ENCODE measurements around the gene TBC1D5. TPM values are rescaled to one million over a fixed set of nuclear protein-coding genes. Genes with fewer than 3 reads are reported as not detected.

Gene TBC1D5
- total RNA-seq, 1 experiment from 2014 or later: 26.1 TPM

DNA sequence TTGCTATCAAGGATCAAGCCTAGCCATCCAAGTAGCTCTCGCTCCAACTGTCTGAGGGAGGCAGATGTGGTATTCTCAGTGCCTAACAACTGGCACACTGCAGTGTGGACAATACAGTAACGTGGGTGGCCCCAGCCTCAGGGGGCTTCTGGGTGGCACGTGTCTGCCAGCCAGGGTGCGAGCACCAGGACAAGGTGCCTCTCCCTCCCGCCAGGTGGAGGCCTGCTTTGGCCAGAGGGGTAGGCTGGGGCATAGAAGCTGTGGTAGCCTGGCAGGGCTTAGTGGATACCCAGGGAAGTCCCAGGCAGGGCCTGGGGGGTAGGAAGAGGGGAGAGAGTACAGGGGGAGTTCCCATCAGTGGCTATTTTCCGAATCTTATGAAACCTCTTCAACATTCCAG is 623.7 kb downstream of the TBC1D5 start:
- no peaks in the 10 kb centered on the region; the same call in 1 of the 2 replicates for H3K4me1 Mint-ChIP-seq
- TF ChIP-seq ETV6 (CRISPR knock-in tag; IDR thresholded peaks at IDR 0.05) (no peak), HMGA2 (CRISPR knock-in tag; IDR thresholded peaks at IDR 0.05) (no peak), PRRX2 (CRISPR knock-in tag; IDR thresholded peaks at IDR 0.05) (no peak), ZNF396 (CRISPR knock-in tag; IDR thresholded peaks at IDR 0.05; ENCODE audit: borderline replicate concordance) (no peak), NR3C1 (CRISPR knock-in tag; conservative IDR thresholded peaks at IDR 0.05; ENCODE audit: low read depth) (no peak), ELF4 (CRISPR knock-in tag; IDR thresholded peaks at IDR 0.05; ENCODE audit: low read depth) (no peak), ZNF423 (CRISPR knock-in tag; IDR thresholded peaks at IDR 0.05) (no peak)
- TF ChIP-seq, protein P1, sequence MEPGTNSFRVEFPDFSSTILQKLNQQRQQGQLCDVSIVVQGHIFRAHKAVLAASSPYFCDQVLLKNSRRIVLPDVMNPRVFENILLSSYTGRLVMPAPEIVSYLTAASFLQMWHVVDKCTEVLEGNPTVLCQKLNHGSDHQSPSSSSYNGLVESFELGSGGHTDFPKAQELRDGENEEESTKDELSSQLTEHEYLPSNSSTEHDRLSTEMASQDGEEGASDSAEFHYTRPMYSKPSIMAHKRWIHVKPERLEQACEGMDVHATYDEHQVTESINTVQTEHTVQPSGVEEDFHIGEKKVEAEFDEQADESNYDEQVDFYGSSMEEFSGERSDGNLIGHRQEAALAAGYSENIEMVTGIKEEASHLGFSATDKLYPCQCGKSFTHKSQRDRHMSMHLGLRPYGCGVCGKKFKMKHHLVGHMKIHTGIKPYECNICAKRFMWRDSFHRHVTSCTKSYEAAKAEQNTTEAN (CRISPR knock-in tag; IDR thresholded peaks at IDR 0.05): no peak
- TF ChIP-seq, protein P2, sequence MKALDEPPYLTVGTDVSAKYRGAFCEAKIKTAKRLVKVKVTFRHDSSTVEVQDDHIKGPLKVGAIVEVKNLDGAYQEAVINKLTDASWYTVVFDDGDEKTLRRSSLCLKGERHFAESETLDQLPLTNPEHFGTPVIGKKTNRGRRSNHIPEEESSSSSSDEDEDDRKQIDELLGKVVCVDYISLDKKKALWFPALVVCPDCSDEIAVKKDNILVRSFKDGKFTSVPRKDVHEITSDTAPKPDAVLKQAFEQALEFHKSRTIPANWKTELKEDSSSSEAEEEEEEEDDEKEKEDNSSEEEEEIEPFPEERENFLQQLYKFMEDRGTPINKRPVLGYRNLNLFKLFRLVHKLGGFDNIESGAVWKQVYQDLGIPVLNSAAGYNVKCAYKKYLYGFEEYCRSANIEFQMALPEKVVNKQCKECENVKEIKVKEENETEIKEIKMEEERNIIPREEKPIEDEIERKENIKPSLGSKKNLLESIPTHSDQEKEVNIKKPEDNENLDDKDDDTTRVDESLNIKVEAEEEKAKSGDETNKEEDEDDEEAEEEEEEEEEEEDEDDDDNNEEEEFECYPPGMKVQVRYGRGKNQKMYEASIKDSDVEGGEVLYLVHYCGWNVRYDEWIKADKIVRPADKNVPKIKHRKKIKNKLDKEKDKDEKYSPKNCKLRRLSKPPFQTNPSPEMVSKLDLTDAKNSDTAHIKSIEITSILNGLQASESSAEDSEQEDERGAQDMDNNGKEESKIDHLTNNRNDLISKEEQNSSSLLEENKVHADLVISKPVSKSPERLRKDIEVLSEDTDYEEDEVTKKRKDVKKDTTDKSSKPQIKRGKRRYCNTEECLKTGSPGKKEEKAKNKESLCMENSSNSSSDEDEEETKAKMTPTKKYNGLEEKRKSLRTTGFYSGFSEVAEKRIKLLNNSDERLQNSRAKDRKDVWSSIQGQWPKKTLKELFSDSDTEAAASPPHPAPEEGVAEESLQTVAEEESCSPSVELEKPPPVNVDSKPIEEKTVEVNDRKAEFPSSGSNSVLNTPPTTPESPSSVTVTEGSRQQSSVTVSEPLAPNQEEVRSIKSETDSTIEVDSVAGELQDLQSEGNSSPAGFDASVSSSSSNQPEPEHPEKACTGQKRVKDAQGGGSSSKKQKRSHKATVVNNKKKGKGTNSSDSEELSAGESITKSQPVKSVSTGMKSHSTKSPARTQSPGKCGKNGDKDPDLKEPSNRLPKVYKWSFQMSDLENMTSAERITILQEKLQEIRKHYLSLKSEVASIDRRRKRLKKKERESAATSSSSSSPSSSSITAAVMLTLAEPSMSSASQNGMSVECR (CRISPR knock-in tag; IDR thresholded peaks at IDR 0.05; ENCODE audit: borderline replicate concordance): no peak
- TF ChIP-seq, protein P3, sequence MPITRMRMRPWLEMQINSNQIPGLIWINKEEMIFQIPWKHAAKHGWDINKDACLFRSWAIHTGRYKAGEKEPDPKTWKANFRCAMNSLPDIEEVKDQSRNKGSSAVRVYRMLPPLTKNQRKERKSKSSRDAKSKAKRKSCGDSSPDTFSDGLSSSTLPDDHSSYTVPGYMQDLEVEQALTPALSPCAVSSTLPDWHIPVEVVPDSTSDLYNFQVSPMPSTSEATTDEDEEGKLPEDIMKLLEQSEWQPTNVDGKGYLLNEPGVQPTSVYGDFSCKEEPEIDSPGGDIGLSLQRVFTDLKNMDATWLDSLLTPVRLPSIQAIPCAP (CRISPR knock-in tag; IDR thresholded peaks at IDR 0.05): no peak
- no peak overlapping the region for H3K27ac Mint-ChIP-seq
- no peak for ATAC-seq
- no peak overlapping the region for H3K4me3 Mint-ChIP-seq
- H3K36me3 Mint-ChIP-seq: 0 out of 2 replicates have a peak, but pooled peaks cover 3% of the 10 kb centered on the region
- POLR2A ChIA-PET: no interaction called here
- no peak for DNase-seq (ENCODE audit: low spot score)
- peaks cover 13% of the 10 kb centered on the region for H3K9me3 Mint-ChIP-seq
- no peaks in the 10 kb centered on the region; the same call in 1 of the 2 replicates for H3K27me3 Mint-ChIP-seq (ENCODE audit: low read depth)
- CTCF ChIA-PET: no interaction called here

DNA sequence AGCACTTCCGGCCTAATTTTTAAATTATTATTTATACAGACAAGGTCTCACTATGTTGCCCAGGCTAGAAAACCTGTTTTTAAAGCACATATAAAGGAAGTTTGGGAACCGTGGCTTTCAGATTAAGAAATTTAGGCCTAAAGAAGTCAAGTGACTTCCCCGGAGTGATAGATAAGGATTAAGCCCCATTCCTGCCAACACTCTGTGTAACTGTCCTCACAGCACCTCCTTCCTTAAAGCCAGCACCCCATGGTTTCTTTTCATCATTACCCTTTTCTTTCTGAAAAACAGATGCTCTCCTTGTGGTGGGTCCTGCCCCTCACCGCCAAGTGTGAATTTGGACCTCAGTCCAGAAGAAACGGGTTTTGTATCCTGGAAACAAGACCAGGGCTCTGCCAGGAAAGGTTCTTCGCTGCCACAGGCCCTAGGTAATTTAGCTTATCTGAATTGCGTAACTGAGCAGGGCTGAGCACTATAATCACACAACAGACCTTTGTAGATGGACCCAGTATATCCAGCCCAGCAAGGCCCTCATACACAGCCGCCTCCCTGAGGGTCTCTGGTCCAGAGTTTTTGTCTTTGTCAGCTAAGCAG is 626.3 kb downstream of the TBC1D5 start:
- no peaks in the 10 kb centered on the region for H3K9me3 Mint-ChIP-seq
- TF ChIP-seq TP53 (CRISPR knock-in tag; IDR thresholded peaks at IDR 0.05): no peak
- TF ChIP-seq ZNF138 (CRISPR knock-in tag; conservative IDR thresholded peaks at IDR 0.05): no peak
- no peak for TF ChIP-seq ELF4 (CRISPR knock-in tag; IDR thresholded peaks at IDR 0.05; ENCODE audit: low read depth)
- no peak for DNase-seq (ENCODE audit: low spot score)
- no peak overlapping the region for H3K27ac Mint-ChIP-seq
- no peaks in the 10 kb centered on the region for H3K36me3 Mint-ChIP-seq
- CTCF ChIA-PET: no interaction called here
- no peak overlapping the region for H3K4me3 Mint-ChIP-seq
- no peaks in the 10 kb centered on the region; the same call in 1 of the 2 replicates for H3K4me1 Mint-ChIP-seq
- POLR2A ChIA-PET: no interaction called here
- ATAC-seq: no peak
- no peaks in the 10 kb centered on the region; the same call in 1 of the 2 replicates for H3K27me3 Mint-ChIP-seq (ENCODE audit: low read depth)

DNA sequence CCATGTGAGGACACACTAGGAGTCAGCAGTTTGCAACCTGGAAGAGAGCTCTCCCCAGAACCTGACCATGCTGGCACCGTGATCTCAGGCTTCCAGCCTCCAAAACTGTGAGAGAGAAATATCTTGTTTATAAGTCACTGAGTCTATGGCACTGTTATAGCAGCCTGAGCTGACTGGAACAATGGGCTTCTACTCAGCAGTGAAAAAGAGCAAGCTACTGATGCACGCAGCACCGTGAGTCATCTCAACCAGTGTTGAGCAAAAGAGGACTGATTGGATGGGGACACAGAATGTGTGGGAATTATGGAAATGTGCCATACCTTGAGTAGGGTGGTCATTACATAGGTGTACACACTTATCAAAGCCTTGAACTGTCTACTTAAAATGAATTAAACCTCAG is 627.2 kb downstream of the TBC1D5 start:
- ChIA-PET POLR2A (interaction anchor here (0.6 kb wide), 1 partner anchor 437 kb away, joined by 3 read pairs; no protein-coding TSS in a partner anchor), CTCF (no interaction called here)
- no peaks in the 10 kb centered on the region for H3K36me3 Mint-ChIP-seq
- no peaks in the 10 kb centered on the region for H3K9me3 Mint-ChIP-seq
- TF ChIP-seq, protein P4, sequence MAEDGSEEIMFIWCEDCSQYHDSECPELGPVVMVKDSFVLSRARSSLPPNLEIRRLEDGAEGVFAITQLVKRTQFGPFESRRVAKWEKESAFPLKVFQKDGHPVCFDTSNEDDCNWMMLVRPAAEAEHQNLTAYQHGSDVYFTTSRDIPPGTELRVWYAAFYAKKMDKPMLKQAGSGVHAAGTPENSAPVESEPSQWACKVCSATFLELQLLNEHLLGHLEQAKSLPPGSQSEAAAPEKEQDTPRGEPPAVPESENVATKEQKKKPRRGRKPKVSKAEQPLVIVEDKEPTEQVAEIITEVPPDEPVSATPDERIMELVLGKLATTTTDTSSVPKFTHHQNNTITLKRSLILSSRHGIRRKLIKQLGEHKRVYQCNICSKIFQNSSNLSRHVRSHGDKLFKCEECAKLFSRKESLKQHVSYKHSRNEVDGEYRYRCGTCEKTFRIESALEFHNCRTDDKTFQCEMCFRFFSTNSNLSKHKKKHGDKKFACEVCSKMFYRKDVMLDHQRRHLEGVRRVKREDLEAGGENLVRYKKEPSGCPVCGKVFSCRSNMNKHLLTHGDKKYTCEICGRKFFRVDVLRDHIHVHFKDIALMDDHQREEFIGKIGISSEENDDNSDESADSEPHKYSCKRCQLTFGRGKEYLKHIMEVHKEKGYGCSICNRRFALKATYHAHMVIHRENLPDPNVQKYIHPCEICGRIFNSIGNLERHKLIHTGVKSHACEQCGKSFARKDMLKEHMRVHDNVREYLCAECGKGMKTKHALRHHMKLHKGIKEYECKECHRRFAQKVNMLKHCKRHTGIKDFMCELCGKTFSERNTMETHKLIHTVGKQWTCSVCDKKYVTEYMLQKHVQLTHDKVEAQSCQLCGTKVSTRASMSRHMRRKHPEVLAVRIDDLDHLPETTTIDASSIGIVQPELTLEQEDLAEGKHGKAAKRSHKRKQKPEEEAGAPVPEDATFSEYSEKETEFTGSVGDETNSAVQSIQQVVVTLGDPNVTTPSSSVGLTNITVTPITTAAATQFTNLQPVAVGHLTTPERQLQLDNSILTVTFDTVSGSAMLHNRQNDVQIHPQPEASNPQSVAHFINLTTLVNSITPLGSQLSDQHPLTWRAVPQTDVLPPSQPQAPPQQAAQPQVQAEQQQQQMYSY (CRISPR knock-in tag; IDR thresholded peaks at IDR 0.05): no peak
- TF ChIP-seq, protein P1 (CRISPR knock-in tag; IDR thresholded peaks at IDR 0.05): no peak
- no peak for TF ChIP-seq IRF2 (CRISPR knock-in tag; IDR thresholded peaks at IDR 0.05; ENCODE audit: borderline replicate concordance, low read depth)
- no peak overlapping the region for H3K4me3 Mint-ChIP-seq
- no peak for ATAC-seq
- no peak overlapping the region for H3K27ac Mint-ChIP-seq
- no peaks in the 10 kb centered on the region; the same call in 1 of the 2 replicates for H3K4me1 Mint-ChIP-seq
- no peak for DNase-seq (ENCODE audit: low spot score)
- no peaks in the 10 kb centered on the region; the same call in 1 of the 2 replicates for H3K27me3 Mint-ChIP-seq (ENCODE audit: low read depth)

Measured in WTC11 (cell line).